ENCODE measurements around the gene SCAND1. TPM values are rescaled to one million over a fixed set of nuclear protein-coding genes. Genes with fewer than 3 reads are reported as not detected.
"Not testable (repeated sequence)": the region's sequence is repeated elsewhere in the genome, so short reads cannot be mapped to it uniquely, and the experiment has no call there.

SCAND1 gene
- polyA plus RNA-seq, 3 donors from 2014 or later = 177 to 270 (median 215) TPM

DNA sequence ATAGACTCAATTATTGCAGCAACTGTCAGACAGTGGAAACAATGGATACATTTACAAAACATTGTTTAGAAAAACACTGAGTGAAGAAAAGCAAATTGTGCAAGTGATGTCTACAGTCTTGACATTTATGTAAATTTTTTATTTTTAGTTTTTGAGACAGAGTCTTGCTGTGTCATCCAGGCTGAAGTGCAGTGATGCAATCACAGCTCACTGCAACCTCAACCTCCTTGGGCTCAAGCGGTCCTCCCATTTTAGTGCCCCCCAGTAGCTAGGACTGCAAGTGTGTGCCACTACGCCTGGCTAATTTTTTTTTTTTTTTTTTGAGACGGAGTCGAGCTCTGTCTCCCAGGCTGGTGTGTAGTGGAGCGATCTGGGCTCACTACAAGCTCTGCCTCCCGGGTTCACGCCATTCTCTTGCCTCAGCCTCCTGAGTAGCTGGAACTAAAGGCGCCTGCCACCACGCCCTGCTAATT lies 23.8 kb upstream of the SCAND1 start:
- no peaks in the 10 kb centered on the region for H3K9me3 Mint-ChIP-seq
- no peak overlapping the region for H3K27ac Mint-ChIP-seq
- H3K4me1 Mint-ChIP-seq = no peaks in the 10 kb centered on the region
- H3K27me3 Mint-ChIP-seq (ENCODE audit: low read depth in 3 of 3) = peaks cover 0 to 4% (median 3%) of the 10 kb centered on the region in 3 donors
- H3K4me3 Mint-ChIP-seq = no peak overlapping the region
- no peak for DNase-seq
- no peaks in the 10 kb centered on the region for H3K36me3 Mint-ChIP-seq

- H3K36me3 Mint-ChIP-seq = no peaks in the 10 kb centered on the region
These were observed 21.5 kb upstream of the SCAND1 start for GRCh38 chr20:35975576-35976373.

DNA sequence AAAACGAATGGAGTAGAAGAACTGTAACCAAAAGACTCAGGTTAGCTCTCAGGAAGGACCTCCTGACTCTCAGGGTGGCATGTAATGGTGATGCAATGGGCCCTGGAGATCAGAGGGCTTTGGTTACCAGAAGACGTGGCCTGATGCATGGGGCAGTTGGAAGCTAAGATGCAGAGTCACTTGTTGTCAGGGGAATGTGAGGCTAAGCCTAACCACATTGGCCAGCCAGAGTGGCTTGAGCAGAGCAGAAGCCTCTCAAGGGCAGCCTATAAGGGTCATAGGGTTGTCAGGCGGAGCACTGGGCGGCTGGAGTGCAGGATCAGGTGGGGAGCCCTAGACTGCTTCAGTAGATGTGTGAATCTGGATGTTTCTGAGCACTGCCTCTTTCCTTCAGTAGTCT lies 20.0 kb upstream of the SCAND1 start:
- no peak overlapping the region for H3K27ac Mint-ChIP-seq
- no peak for DNase-seq
- H3K27me3 Mint-ChIP-seq (ENCODE audit: low read depth in 3 of 3) = peaks cover 0 to 3% (median 0%) of the 10 kb centered on the region in 3 donors
- H3K36me3 Mint-ChIP-seq = no peaks in the 10 kb centered on the region
- no peak overlapping the region for H3K4me3 Mint-ChIP-seq
- H3K9me3 Mint-ChIP-seq = no peaks in the 10 kb centered on the region
- H3K4me1 Mint-ChIP-seq = no peaks in the 10 kb centered on the region

More at GRCh38 chr20:35975576-35976373, 21.5 kb upstream of the SCAND1 start:
- Mint-ChIP-seq H3K4me1 (no peaks in the 10 kb centered on the region), H3K4me3 (no peak overlapping the region), H3K27ac (peak overlapping the region in 1 of 6 donors; percentile 58), H3K27me3 (ENCODE audit: low read depth in 3 of 3) (peaks cover 0 to 3% (median 0%) of the 10 kb centered on the region in 3 donors), H3K9me3 (no peaks in the 10 kb centered on the region)
- no peak for DNase-seq

GRCh38 chr20:35972462-35972861 lies 18.2 kb upstream of the SCAND1 start:
- no peaks in the 10 kb centered on the region for H3K4me1 Mint-ChIP-seq
- no peaks in the 10 kb centered on the region for H3K36me3 Mint-ChIP-seq
- no peaks in the 10 kb centered on the region for H3K9me3 Mint-ChIP-seq
- DNase-seq = no peak
- H3K27me3 Mint-ChIP-seq (ENCODE audit: low read depth in 3 of 3) = no peaks in the 10 kb centered on the region
- H3K4me3 Mint-ChIP-seq = no peak overlapping the region
- H3K27ac Mint-ChIP-seq = no peak overlapping the region

GRCh38 chr20:35971981-35972380 lies 17.7 kb upstream of the SCAND1 start:
- no peaks in the 10 kb centered on the region for H3K4me1 Mint-ChIP-seq
- H3K4me3 Mint-ChIP-seq = no peak overlapping the region

DNA sequence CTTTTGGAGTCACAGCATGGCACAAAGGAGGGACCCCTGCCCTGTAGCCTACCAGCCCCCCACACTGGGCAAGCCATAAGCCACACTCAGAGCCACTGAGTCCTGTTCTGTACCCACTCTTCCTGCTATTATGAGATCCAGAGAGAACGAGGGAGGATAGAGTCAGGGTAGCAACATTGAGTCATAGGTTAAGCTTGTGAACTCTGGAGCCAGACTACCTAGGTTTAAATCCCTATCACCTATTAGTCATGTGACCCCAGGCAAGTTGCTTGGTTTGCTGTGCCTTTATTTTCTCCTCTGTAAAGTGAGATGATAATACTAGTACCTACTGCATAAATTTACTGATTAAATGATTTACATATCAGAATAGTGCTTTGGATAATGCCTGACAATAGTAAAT lies 14.6 kb upstream of the SCAND1 start:
- no peaks in the 10 kb centered on the region for H3K4me1 Mint-ChIP-seq
- no peaks in the 10 kb centered on the region for H3K36me3 Mint-ChIP-seq
- no peak overlapping the region for H3K4me3 Mint-ChIP-seq
- H3K9me3 Mint-ChIP-seq = no peaks in the 10 kb centered on the region
- H3K27ac Mint-ChIP-seq = no peak overlapping the region
- no peak for DNase-seq
- H3K27me3 Mint-ChIP-seq (ENCODE audit: low read depth in 3 of 3) = no peaks in the 10 kb centered on the region

More at GRCh38 chr20:35971981-35972380, 17.7 kb upstream of the SCAND1 start:
- no peaks in the 10 kb centered on the region for H3K36me3 Mint-ChIP-seq
- DNase-seq = no peak
- H3K27ac Mint-ChIP-seq = no peak overlapping the region
- H3K27me3 Mint-ChIP-seq (ENCODE audit: low read depth in 3 of 3) = no peaks in the 10 kb centered on the region
- H3K9me3 Mint-ChIP-seq = no peaks in the 10 kb centered on the region

GRCh38 chr20:35967979-35968640 lies 13.8 kb upstream of the SCAND1 start, which contains the start of gene CNBD2:
Gene CNBD2 (plus strand): TSS chr20:35968590. CDS start chr20:35968763, 173 bp downstream.
- H3K4me3 Mint-ChIP-seq = no peak within 1 kb of the TSS
- no peak within 1 kb of the TSS for H3K27ac Mint-ChIP-seq
- no peaks in the 10 kb centered on the region for H3K9me3 Mint-ChIP-seq
- no peak for DNase-seq
- H3K27me3 Mint-ChIP-seq (ENCODE audit: low read depth in 3 of 3) = no peaks in the 10 kb centered on the region
- no peaks in the 10 kb centered on the region for H3K36me3 Mint-ChIP-seq
- H3K4me1 Mint-ChIP-seq = no peaks in the 10 kb centered on the region

- Mint-ChIP-seq H3K27ac (no peak overlapping the region), H3K9me3 (no peaks in the 10 kb centered on the region), H3K4me1 (no peaks in the 10 kb centered on the region), H3K36me3 (peaks cover 0 to under 1% (median 0%) of the 10 kb centered on the region in 3 donors), H3K27me3 (ENCODE audit: low read depth in 3 of 3) (peaks cover 0 to 2% (median 0%) of the 10 kb centered on the region in 3 donors), H3K4me3 (no peak overlapping the region)
- no peak for DNase-seq
These were observed 9.6 kb upstream of the SCAND1 start for GRCh38 chr20:35963878-35964277.

DNA sequence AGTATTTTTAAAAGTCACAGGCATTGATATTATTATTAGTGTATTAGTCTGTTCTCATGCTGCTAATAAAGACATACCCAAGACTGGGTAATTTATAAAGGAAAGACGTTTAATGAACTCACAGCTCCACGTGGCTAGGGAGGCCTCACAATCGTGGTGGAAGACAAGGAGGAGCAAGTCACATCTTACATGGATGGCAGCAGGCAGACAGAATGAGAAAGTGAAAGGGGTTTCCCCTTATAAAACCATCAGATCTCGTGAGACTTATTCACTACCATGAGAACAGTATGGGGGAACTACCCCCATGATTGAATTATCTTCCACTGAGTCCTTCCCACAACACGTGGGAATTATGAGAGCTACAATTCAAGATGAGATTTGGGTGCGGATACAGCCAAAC lies 5.0 kb upstream of the SCAND1 start:
- H3K27ac Mint-ChIP-seq = not testable (repeated sequence)

DNA sequence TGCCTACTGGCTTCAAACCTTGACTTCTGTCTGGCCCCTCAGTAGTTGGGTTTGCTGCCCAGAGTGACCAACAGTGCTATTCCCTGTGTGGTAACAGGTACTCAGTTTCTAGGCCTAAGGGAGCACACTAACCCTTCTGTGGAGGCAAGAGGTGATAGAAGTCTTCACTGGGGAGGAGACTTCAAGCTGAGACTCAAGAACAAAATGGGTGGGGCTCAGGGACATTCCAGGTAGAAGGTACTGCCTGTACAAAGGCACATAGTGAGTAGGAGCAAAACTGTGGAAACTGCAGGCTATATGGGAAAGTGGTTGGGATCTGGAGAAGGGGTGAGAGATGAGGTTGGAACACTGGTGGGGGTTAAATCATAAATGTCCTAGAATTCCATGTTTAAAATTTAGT lies 2.3 kb upstream of the SCAND1 start:
- Mint-ChIP-seq H3K4me3 (peak overlapping the region in 1 of 5 donors; percentile 43), H3K9me3 (no peaks in the 10 kb centered on the region), H3K36me3 (peaks cover 0 to 4% (median 0%) of the 10 kb centered on the region in 3 donors), H3K27ac (peak overlapping the region in 4 of 6 donors; percentile 1 to 39 (median 36)), H3K4me1 (peaks cover 23 to 30% of the 10 kb centered on the region in 2 donors), H3K27me3 (ENCODE audit: low read depth in 3 of 3) (peaks cover 10 to 17% (median 12%) of the 10 kb centered on the region in 3 donors)
- DNase-seq = no peak

More for the DNA sequence above, 5.0 kb upstream of the SCAND1 start:
- H3K4me1 Mint-ChIP-seq = peaks cover 8 to 11% of the 10 kb centered on the region in 2 donors
- not testable (repeated sequence) for H3K27me3 Mint-ChIP-seq (ENCODE audit: low read depth in 3 of 3); H3K9me3 Mint-ChIP-seq; DNase-seq; H3K4me3 Mint-ChIP-seq; H3K36me3 Mint-ChIP-seq

GRCh38 chr20:35954907-35955251 lies 577 bp upstream of the SCAND1 start:
- DNase-seq = peak; percentile 68 to 78 (median 74)
- Mint-ChIP-seq H3K27ac (peak overlapping the region; percentile 99 to 100 (median 100)), H3K9me3 (no peaks in the 10 kb centered on the region), H3K27me3 (ENCODE audit: low read depth in 3 of 3) (peaks cover 8 to 17% (median 12%) of the 10 kb centered on the region in 3 donors), H3K4me1 (peaks cover 23 to 31% of the 10 kb centered on the region in 2 donors), H3K4me3 (peak overlapping the region; percentile 99 to 100 (median 99)), H3K36me3 (peaks cover 0 to 4% (median 0%) of the 10 kb centered on the region in 3 donors)

DNA sequence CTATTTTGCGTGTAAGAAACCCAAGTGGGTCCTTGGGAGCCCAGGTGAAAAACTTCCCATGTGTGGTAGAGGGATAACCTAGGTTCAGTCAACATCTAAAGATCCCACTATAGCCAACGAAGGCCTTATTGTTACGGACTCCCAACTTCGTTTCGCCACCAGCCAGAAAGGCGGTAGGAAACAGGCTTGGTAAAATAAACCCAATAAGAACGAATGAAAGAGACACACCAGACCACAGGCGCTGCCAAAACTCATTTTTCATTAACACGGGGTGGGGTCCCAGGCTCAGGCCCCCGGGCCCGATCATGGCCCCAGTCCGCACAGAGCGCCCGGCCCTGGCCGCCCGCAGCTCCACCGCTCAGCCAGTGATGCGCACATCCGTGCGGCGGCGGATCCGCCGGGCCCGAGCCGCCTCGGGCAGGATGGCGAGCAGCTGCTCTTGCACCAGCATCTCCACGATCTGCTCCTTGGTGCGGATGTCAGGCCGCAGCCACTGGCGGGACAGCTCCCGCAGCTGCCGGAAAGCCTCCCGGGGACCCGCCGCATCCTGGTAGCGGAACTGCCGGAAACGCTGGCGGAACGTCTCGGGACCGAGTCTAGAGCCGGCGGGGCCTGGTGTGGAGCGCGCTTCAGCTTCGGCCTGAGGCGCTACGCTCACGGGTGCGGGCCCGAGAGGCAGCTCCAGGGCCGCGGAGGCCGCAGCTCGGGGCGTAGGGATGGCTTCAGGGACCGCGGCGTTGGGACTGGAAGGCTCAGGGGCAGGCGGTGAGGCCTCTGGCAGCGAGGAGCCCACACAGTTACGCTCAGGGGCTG lies 709 bp downstream of the SCAND1 start:
- peak overlapping the region; percentile 99 to 100 (median 100) for H3K27ac Mint-ChIP-seq
- DNase-seq = peak; percentile 71 to 75 (median 74)
- peaks cover 8 to 17% (median 12%) of the 10 kb centered on the region in 3 donors for H3K27me3 Mint-ChIP-seq (ENCODE audit: low read depth in 3 of 3)
- no peaks in the 10 kb centered on the region for H3K9me3 Mint-ChIP-seq
- H3K36me3 Mint-ChIP-seq = peaks cover 0 to under 1% (median 0%) of the 10 kb centered on the region in 3 donors
- H3K4me1 Mint-ChIP-seq = peaks cover 23 to 31% of the 10 kb centered on the region in 2 donors
- H3K4me3 Mint-ChIP-seq = peak overlapping the region; percentile 99 to 100 (median 99)
